ENCODE measurements around the gene HPCAL1. TPM values are rescaled to one million over a fixed set of nuclear protein-coding genes. Genes with fewer than 3 reads are reported as not detected.

Gene HPCAL1
- total RNA-seq, 6 experiments from 2014 or later = 36.3 to 60.3 (median 57.2) TPM

DNA sequence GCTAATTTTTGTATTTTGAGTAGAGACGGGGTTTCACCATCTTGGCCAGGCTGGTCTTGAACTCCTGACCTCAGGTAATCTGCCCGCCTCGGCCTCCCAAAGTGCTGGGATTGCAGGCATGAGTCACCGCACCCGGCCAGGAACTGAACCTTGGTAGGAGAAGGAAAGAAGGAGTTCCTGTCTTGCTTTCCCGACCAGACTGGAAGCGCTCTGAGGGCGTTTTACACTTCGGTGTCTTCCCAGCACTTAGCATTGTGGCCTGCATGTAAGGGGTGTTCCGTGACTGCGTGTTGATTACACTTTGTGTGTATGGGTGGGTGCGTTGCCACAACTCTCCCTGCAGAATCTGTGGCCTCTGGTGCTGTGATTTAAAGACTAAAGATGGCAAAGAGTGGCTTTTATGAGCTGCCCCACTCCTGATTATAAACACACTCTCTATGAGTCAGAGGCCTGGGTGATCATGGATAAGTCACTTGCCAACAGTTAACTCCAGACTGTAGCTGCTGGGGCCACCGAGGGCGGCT, 99.4 kb downstream of the HPCAL1 start:
- H3K4me1 Mint-ChIP-seq (ENCODE audit: low read depth) = peaks cover 59% of the 10 kb centered on the region

DNA sequence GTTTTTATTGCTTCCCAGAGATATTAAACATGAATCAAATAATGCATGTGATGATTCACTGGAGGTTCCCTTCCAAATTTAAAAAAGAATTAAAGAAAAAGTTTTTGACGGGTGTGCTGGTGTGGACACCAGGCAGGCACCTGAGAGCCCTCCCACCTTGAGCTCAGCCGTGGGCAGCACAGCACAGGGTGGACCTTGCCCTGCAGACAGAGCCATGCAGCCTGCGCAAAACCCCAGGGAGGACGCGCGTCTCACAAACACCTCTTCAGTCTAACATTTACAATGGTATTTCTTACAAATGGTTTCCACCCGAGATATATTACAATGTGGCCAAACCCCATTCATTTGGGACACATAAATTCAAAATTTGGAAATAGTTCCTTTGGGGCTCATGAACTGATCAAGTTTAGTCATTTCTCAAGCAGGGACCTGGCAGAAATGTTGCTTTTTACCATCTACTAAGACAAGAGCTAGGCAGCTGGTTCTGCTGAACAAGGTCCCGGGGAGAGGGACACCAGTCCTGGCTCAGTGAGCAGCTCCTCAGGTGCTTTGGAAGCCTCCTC, 100.0 kb downstream of the HPCAL1 start:
- Mint-ChIP-seq H3K27me3 (ENCODE audit: insufficient read depth) (peaks cover 3% of the 10 kb centered on the region; the same call in 1 of the 2 replicates), H3K4me1 (ENCODE audit: low read depth) (peaks cover 65% of the 10 kb centered on the region), H3K36me3 (ENCODE audit: low read depth) (peaks cover 11% of the 10 kb centered on the region), H3K4me3 (peak overlapping the region; percentile 22; the same call in 1 of the 2 replicates), H3K27ac (peak overlapping the region; percentile 80), H3K9me3 (no peaks in the 10 kb centered on the region)
- TF ChIP-seq, protein P1, sequence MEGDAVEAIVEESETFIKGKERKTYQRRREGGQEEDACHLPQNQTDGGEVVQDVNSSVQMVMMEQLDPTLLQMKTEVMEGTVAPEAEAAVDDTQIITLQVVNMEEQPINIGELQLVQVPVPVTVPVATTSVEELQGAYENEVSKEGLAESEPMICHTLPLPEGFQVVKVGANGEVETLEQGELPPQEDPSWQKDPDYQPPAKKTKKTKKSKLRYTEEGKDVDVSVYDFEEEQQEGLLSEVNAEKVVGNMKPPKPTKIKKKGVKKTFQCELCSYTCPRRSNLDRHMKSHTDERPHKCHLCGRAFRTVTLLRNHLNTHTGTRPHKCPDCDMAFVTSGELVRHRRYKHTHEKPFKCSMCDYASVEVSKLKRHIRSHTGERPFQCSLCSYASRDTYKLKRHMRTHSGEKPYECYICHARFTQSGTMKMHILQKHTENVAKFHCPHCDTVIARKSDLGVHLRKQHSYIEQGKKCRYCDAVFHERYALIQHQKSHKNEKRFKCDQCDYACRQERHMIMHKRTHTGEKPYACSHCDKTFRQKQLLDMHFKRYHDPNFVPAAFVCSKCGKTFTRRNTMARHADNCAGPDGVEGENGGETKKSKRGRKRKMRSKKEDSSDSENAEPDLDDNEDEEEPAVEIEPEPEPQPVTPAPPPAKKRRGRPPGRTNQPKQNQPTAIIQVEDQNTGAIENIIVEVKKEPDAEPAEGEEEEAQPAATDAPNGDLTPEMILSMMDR (IDR thresholded peaks at IDR 0.05) = no peak
- no peak for DNase-seq

More for the DNA sequence above, 99.4 kb downstream of the HPCAL1 start:
- Mint-ChIP-seq H3K27ac (peak overlapping the region; percentile 80), H3K27me3 (ENCODE audit: insufficient read depth) (peaks cover 2% of the 10 kb centered on the region; the same call in 1 of the 2 replicates), H3K9me3 (no peaks in the 10 kb centered on the region), H3K4me3 (peak overlapping the region; percentile 22; the same call in 1 of the 2 replicates), H3K36me3 (ENCODE audit: low read depth) (peaks cover 11% of the 10 kb centered on the region)
- peak; percentile 60 for DNase-seq
- TF ChIP-seq, protein P1 (IDR thresholded peaks at IDR 0.05) = no peak

DNA sequence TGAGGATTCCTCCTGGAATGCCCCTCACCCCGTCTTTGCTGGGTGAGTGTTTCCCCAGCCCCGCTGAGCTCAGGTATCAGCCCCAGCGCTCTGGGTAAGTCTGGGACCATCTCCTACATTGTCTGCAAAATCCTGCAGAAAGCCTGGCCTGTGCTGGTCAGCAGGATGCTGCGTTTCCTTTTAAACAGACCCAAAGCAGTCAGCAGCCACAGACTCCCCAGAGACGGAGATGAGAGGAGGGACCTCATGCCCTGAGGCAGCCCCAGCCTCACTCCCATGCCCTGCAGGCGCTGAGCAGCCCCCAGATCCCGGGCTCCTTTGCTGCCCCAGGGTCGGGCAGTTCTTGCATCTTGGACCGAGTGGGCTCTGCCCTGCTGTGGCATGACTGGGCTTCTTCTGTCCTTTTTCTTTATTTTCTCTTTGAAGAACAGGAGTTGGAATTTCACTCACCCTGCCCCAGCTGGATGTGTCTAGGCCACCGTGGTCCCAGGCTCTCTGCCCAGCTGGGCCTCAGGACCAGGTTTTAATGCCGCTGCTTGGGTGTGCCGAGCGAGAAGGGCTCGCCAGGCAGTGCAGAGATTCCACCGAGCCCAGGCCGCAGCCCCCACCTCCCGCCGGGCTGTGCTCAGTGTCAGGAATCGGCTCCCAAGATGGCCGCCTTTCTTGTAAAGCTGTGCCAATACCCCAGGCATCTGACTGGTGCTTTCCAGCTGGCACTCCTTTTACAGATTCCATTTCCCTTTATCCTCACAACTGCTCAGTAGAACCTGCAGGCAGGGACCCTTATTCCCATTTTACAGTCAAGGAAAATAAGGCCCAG, 101.8 kb downstream of the HPCAL1 start:
- H3K4me3 Mint-ChIP-seq = peak overlapping the region; percentile 51
- H3K4me1 Mint-ChIP-seq (ENCODE audit: low read depth) = peaks cover 81% of the 10 kb centered on the region
- H3K27ac Mint-ChIP-seq = peak overlapping the region; percentile 84
- H3K27me3 Mint-ChIP-seq (ENCODE audit: insufficient read depth) = peaks cover 3% of the 10 kb centered on the region; the same call in 1 of the 2 replicates
- peaks cover 11% of the 10 kb centered on the region for H3K36me3 Mint-ChIP-seq (ENCODE audit: low read depth)
- H3K9me3 Mint-ChIP-seq = no peaks in the 10 kb centered on the region
- no peak for DNase-seq
- TF ChIP-seq, protein P1 (IDR thresholded peaks at IDR 0.05) = no peak

DNA sequence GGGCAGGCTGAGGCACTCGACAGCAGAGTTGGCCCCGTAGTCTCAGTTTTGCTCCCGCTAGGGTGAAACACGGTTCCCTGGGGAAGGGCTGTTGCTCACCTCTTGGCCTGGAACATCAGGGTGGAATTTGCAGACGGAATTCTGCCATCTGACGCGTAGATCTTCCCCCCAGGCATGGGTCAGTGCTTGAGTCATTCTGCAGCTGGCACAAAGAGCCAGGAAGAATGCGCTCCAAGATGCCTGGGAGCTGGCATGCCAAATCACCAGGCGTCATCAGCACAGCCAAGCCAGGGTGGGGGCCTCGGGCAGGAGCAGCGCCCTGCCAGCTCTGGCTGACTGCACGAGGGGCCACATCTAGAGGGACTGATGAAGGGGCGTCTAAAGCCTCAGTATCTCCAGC, 102.7 kb downstream of the HPCAL1 start:
- Mint-ChIP-seq H3K27ac (peak overlapping the region; percentile 84), H3K4me3 (peak overlapping the region; percentile 51), H3K36me3 (ENCODE audit: low read depth) (peaks cover 7% of the 10 kb centered on the region), H3K27me3 (ENCODE audit: insufficient read depth) (peaks cover 3% of the 10 kb centered on the region; the same call in 1 of the 2 replicates), H3K9me3 (no peaks in the 10 kb centered on the region), H3K4me1 (ENCODE audit: low read depth) (peaks cover 81% of the 10 kb centered on the region)
- TF ChIP-seq, protein P1 (IDR thresholded peaks at IDR 0.05) = no peak; the same call in 1 of the 2 replicates
- peak; percentile 88 for DNase-seq

DNA sequence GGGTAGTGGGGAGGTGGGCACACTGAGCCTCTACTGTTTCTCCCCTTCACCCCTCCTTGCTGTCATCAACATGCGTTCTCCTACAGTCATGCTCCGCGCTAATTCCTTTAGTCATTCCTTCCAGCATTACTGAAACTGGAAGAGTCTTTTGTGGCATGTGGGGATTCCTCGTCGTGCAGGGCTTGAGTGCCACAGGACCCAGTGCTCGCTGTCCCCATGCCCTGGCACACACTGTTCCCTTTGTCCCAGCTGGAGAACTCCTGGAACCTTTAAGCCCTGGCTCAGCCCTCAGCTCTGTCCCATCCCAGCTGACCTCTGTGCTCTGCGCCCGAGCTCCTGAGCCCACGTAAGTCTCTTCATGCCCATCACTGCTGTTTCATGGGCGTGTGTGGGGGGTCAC, 103.3 kb downstream of the HPCAL1 start:
- Mint-ChIP-seq H3K4me3 (no peak overlapping the region), H3K9me3 (no peaks in the 10 kb centered on the region), H3K4me1 (ENCODE audit: low read depth) (peaks cover 80% of the 10 kb centered on the region), H3K27me3 (ENCODE audit: insufficient read depth) (peaks cover 3% of the 10 kb centered on the region; the same call in 1 of the 2 replicates), H3K36me3 (ENCODE audit: low read depth) (peaks cover 7% of the 10 kb centered on the region), H3K27ac (peak overlapping the region; percentile 84)
- no peak for DNase-seq
- TF ChIP-seq, protein P1 (IDR thresholded peaks at IDR 0.05) = no peak
